ENCODE measurements around the gene STRADA. TPM values are rescaled to one million over a fixed set of nuclear protein-coding genes. Genes with fewer than 3 reads are reported as not detected.
"Not testable (repeated sequence)": the region's sequence is repeated elsewhere in the genome, so short reads cannot be mapped to it uniquely, and the experiment has no call there.

STRADA gene
- total RNA-seq, 1 donor from 2014 or later, result 17.2 TPM

- Histone ChIP-seq H3K27me3 (ENCODE audit: control insufficient read depth, insufficient read depth, low read length) (no peaks in the 10 kb centered on the region), H3K36me3 (ENCODE audit: control insufficient read depth, insufficient read depth, low read length) (peaks cover 3% of the 10 kb centered on the region), H3K4me3 (ENCODE audit: low read depth, low read length) (no peak overlapping the region)
- TF ChIP-seq, protein P1, sequence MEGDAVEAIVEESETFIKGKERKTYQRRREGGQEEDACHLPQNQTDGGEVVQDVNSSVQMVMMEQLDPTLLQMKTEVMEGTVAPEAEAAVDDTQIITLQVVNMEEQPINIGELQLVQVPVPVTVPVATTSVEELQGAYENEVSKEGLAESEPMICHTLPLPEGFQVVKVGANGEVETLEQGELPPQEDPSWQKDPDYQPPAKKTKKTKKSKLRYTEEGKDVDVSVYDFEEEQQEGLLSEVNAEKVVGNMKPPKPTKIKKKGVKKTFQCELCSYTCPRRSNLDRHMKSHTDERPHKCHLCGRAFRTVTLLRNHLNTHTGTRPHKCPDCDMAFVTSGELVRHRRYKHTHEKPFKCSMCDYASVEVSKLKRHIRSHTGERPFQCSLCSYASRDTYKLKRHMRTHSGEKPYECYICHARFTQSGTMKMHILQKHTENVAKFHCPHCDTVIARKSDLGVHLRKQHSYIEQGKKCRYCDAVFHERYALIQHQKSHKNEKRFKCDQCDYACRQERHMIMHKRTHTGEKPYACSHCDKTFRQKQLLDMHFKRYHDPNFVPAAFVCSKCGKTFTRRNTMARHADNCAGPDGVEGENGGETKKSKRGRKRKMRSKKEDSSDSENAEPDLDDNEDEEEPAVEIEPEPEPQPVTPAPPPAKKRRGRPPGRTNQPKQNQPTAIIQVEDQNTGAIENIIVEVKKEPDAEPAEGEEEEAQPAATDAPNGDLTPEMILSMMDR (IDR thresholded peaks at IDR 0.05; ENCODE audit: insufficient read depth, low read length, poor library complexity, severe bottlenecking), result no peak
- no peak for DNase-seq (ENCODE audit: low read depth)
Observed at GRCh38 chr17:63752707-63753106, 11.1 kb upstream of the STRADA start.

- TF ChIP-seq, protein P1 (IDR thresholded peaks at IDR 0.05; ENCODE audit: insufficient read depth, low read length, poor library complexity, severe bottlenecking), result no peak
- DNase-seq (ENCODE audit: low read depth), result no peak
- Histone ChIP-seq H3K27me3 (ENCODE audit: control insufficient read depth, insufficient read depth, low read length) (no peaks in the 10 kb centered on the region), H3K36me3 (ENCODE audit: control insufficient read depth, insufficient read depth, low read length) (peaks cover 3% of the 10 kb centered on the region), H3K4me3 (ENCODE audit: low read depth, low read length) (no peak overlapping the region)
Observed at GRCh38 chr17:63751806-63752205, 10.2 kb upstream of the STRADA start.

GRCh38 chr17:63741143-63741407 lies 524 bp downstream of the STRADA start:
- no peaks in the 10 kb centered on the region for H3K27me3 ChIP-seq (ENCODE audit: control insufficient read depth, insufficient read depth, low read length)

GRCh38 chr17:63740464-63741142 lies 996 bp downstream of the STRADA start:
- Histone ChIP-seq H3K27me3 (ENCODE audit: control insufficient read depth, insufficient read depth, low read length) (no peaks in the 10 kb centered on the region), H3K36me3 (ENCODE audit: control insufficient read depth, insufficient read depth, low read length) (no peaks in the 10 kb centered on the region), H3K4me3 (ENCODE audit: low read depth, low read length) (peak overlapping the region; percentile 91)
- TF ChIP-seq, protein P1 (IDR thresholded peaks at IDR 0.05; ENCODE audit: insufficient read depth, low read length, poor library complexity, severe bottlenecking), result no peak
- no peak for DNase-seq (ENCODE audit: low read depth)

More at GRCh38 chr17:63741143-63741407, 524 bp downstream of the STRADA start:
- DNase-seq (ENCODE audit: low read depth), result no peak
- TF ChIP-seq, protein P1 (IDR thresholded peaks at IDR 0.05; ENCODE audit: insufficient read depth, low read length, poor library complexity, severe bottlenecking), result no peak
- peak overlapping the region; percentile 91 for H3K4me3 ChIP-seq (ENCODE audit: low read depth, low read length)
- H3K36me3 ChIP-seq (ENCODE audit: control insufficient read depth, insufficient read depth, low read length), result no peaks in the 10 kb centered on the region

DNA sequence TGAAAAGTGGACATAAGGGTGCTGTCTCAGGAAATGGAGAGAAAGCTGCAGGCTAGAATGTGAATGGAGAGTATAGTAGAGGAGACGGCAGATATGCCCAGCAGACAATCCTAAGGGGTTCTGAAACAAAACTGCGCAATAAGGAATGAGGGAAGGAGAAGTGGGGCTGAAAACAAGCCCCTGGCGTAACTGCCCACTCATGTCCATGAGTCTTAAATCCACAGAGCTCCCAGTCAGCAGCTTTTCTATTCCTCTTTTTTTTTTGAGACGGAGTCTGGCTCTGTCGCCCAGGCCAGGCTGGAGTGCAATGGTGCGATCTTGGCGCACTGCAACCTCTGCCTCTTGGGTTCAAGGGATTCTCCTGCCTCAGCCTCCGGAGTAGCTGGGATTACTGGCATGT lies 5.9 kb downstream of the STRADA start:
- DNase-seq (ENCODE audit: low read depth), result no peak
- H3K27me3 ChIP-seq (ENCODE audit: control insufficient read depth, insufficient read depth, low read length), result no peaks in the 10 kb centered on the region
- TF ChIP-seq, protein P1 (IDR thresholded peaks at IDR 0.05; ENCODE audit: insufficient read depth, low read length, poor library complexity, severe bottlenecking), result no peak
- no peak overlapping the region for H3K4me3 ChIP-seq (ENCODE audit: low read depth, low read length)
- H3K36me3 ChIP-seq (ENCODE audit: control insufficient read depth, insufficient read depth, low read length), result no peaks in the 10 kb centered on the region

DNA sequence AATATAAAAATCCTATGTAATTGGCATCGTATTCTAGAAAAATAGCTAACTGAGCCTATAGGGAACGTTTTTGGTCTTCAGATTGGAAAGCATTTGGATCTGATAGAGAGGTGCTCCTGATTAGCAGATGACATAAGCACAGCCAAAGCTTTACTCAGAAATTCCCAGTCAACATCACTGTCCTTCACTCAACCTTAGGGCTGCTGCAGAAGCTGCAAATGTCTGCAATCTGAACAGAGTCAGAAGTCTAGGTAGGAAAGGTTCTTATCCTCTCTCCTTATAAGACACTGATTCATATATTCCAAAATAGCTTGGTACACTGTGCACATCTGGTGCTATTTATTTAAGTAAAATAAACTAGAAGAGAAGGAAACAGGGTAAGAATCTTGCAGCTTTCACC lies 19.2 kb downstream of the STRADA start:
- no peak for DNase-seq (ENCODE audit: low read depth)
- Histone ChIP-seq H3K36me3 (ENCODE audit: control insufficient read depth, insufficient read depth, low read length) (no peaks in the 10 kb centered on the region), H3K27me3 (ENCODE audit: control insufficient read depth, insufficient read depth, low read length) (no peaks in the 10 kb centered on the region), H3K4me3 (ENCODE audit: low read depth, low read length) (no peak overlapping the region)
- TF ChIP-seq, protein P1 (IDR thresholded peaks at IDR 0.05; ENCODE audit: insufficient read depth, low read length, poor library complexity, severe bottlenecking), result no peak

- not testable (repeated sequence) for H3K27me3 ChIP-seq (ENCODE audit: control insufficient read depth, insufficient read depth, low read length); H3K4me3 ChIP-seq (ENCODE audit: low read depth, low read length); DNase-seq (ENCODE audit: low read depth); H3K36me3 ChIP-seq (ENCODE audit: control insufficient read depth, insufficient read depth, low read length)
Observed at GRCh38 chr17:63720194-63720593, 21.4 kb downstream of the STRADA start.

Data from kidney epithelial cell (primary cell).